ENCODE data around the gene QRFP. TPM values are rescaled to one million over a fixed set of nuclear protein-coding genes. Genes with fewer than 3 reads are reported as not detected.

QRFP gene, protein sequence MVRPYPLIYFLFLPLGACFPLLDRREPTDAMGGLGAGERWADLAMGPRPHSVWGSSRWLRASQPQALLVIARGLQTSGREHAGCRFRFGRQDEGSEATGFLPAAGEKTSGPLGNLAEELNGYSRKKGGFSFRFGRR
- polyA plus RNA-seq (ENCODE audit: insufficient read length): 0.35 TPM

DNA sequence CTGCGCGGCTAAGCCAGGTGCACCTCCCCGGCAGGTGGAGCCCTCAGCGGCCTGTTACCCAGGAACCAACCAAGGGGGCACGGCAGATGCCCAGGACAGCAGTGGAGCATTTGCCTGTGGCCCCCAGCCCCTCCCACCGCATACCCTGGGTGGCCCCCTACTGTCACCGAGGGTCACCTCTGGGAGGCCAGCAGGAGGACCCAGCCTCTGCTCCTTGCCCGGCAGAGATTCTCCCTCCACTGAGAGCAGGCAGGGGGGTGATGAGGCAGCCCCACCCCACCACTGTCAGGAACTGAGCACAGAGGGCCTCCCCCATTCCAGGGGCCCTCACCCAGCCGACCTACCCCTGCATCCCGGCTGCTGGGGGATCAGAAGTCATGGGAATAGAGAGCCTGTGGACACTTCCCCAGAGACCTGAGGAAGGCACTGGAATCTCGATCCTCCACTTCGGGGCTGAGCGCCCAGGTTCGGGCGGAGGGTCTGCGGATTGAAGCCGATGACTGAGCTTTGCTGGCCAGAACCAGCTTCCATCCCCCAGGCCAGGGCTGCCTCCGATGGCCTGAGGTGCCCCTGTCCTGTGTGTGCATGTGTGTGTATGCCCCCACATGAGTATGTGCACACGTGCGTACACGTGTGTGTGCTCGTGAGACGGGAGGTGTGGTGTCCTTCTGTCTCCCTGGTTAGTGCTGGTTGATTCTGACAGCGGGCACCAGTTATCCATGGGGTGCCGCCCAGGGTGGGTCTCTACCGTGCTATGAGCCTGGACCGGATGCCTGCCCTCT, at the start of gene QRFP:
Gene QRFP, minus strand, starts transcription at position 580 of the 782 bp plus-strand sequence. CDS start 2,974 bp downstream, outside the sequence.
- DNase-seq: no peak

- no peak for DNase-seq
These were observed 48.6 kb upstream of the QRFP start for GRCh38 chr9:130945173-130945572.

- no peak for DNase-seq
These were observed 48.0 kb upstream of the QRFP start for GRCh38 chr9:130944510-130945058.

GRCh38 chr9:130943777-130944176, 47.2 kb upstream of the QRFP start:
- no peak for DNase-seq

DNA sequence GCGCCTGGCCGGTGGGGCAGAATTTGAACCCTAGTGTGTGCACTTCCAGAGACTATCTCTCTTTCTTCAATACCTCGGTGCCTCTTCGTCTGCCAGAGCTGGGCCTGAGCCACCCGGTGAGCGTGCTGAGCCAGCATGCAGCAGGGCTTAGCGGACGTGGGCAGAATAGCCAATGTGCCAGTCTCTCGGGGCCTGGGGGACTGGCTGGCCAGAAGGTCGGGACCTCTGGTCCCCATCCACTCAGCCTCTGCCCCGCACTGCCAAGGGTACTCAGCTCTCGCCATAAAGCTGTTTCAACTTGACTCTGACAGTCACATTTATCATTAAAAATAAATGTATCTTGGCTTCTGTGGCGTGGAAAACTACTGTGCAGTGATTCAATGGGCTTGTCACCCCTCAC, 46.6 kb upstream of the QRFP start:
- no peak for DNase-seq

DNA sequence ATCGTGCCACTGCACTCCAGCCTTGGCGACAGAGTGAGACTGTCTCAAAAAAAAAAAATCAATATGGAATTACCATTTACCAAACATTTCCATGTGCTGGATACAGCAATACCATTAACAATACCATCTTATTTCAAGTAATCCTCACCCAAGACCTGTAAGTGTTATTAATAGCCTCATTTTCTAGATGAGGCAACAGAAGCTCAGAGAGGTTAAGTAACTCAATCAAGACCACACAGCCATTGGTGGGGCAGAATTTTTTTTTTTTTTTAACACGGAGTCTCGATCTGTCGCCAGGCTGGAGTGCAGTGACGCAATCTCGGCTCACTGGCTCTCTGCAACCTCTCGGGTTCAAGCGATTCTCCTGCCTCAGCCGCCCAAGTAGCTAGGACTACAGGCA, 46.1 kb upstream of the QRFP start:
- no peak for DNase-seq

DNA sequence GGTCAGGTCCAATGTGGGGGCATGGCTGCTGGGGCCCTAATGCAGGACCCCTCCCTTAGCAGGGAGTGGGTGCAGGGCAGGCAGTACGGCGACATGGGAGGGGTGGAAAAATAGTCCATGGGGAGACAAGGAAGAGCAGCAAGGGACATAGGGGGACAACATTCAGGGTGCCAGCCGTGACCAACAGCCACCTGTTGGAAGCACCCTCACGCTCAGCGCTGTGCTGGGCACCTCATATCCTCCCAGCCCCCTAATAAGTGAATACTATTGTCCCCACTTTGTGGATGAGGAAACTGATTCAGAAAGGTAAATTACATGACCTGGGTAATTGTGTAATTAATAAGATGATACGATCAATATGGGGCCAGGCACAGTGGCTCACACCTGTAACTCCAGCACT, 45.5 kb upstream of the QRFP start:
- no peak for DNase-seq

- no peak for DNase-seq
These were observed 44.3 kb upstream of the QRFP start for GRCh38 chr9:130940693-130941576.

GRCh38 chr9:130940027-130940549, 43.5 kb upstream of the QRFP start:
- DNase-seq: no peak

GRCh38 chr9:130939405-130940026, 42.9 kb upstream of the QRFP start:
- no peak for DNase-seq

DNA sequence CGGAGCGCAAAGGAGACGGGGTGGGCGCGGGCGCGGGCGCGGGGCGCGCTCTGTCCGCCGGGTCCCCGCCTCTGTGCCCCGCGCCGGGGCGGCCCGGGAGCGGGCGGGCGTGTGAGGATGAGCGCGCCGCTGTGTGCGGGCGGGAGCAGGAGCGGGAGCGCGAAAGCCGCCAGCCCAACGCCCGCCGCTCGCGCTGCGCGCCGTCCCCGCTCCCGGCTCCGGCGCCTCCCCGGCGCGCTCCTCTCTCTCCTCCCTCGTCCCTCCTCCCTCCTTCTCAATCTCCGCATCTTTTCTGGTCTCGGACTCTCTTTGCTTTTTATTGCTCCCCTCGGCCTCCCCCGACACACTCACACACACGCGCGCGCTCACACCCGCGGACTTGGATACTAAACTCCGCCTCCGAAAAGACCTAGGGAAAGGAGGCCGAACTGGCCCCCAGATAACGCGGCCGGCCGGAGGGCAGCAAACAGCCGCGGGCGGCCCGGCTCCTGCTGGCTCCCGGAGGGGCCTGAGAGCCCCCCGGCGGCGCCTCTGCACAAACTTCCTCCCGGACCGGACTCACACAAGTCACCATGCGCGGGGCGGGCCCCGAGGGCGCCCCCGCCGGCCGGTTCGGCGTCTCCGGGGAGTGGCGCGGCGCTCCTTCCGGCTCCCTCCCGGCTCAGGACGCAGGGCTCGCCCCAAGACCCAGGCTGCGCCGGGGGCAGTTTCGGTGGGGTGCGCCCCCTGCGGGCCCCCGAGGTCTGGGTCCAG, 42.2 kb upstream of the QRFP start, which contains the start of gene FIBCD1:
Gene FIBCD1, minus strand, starts transcription at position 596 of the 753 bp plus-strand sequence. CDS start 640 bp downstream, outside the sequence.
- DNase-seq: no peak

DNA sequence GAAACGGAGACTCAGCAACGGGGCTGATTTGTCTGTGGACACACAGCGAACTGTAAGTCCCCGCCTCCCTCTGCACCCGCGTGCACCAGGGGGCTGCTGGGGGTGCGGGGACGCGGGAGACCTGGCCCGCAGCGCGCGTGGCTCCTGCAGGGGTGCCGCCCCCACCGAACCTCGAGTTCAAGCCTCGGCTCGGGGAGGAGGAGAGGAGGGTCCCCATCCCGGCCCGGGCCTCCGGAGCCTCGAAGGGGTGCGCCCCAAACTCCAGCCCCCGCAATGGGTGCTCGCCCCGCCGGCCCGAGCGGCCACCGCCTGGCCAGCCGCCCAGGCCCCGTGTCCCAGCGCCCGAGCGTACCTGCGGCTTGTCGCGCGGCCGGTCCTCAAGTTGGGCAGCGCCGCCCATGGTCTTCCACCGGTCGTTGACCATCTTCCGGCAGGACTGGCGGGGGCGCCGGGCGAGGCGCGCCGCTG, 41.6 kb upstream of the QRFP start:
- DNase-seq: no peak

DNA sequence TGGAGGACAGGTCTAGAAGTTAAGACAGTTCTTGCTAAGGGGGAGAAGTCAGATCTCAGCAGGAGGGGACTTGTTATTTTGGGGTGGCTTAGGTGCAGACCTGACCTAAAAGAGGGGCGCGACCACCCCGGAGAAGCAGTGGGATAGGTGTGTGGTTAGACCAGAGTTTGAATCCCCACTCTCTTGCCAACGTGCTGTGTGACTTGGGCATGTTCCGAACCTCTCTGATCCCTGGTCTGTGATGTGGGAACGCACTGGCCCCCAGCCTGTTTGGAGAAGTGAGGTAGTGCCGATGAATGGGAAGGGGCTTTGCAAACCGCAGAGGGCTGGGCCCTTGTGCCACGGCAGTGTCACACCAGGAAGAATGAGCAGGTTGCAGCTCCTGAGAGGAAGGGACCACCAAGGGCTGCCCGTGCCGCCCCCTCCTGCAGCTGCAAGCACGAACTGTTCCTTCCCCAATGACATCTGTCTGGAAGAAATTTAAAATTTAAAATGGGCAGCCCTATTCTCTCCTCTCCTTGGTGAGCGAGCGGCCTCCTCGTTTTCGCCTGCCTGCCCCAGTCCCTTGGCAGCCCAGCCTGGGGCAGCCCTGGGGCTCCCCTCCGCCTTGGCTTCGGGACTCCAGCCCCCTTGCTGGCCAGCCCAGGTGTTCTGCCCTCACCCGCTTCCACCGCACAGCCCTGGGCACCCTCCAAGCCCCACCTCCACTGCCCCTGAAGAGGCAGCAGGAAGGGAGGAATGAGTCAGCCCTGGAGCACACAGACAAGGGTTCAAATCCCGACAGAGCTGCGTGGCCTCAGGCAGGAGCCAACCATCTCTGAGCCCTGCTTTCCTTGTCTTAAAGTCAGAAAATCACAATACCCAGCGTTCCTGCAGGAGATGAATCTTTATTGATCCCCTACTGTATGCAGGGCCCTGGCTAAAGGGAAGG, 40.8 kb upstream of the QRFP start:
- DNase-seq: no peak

DNA sequence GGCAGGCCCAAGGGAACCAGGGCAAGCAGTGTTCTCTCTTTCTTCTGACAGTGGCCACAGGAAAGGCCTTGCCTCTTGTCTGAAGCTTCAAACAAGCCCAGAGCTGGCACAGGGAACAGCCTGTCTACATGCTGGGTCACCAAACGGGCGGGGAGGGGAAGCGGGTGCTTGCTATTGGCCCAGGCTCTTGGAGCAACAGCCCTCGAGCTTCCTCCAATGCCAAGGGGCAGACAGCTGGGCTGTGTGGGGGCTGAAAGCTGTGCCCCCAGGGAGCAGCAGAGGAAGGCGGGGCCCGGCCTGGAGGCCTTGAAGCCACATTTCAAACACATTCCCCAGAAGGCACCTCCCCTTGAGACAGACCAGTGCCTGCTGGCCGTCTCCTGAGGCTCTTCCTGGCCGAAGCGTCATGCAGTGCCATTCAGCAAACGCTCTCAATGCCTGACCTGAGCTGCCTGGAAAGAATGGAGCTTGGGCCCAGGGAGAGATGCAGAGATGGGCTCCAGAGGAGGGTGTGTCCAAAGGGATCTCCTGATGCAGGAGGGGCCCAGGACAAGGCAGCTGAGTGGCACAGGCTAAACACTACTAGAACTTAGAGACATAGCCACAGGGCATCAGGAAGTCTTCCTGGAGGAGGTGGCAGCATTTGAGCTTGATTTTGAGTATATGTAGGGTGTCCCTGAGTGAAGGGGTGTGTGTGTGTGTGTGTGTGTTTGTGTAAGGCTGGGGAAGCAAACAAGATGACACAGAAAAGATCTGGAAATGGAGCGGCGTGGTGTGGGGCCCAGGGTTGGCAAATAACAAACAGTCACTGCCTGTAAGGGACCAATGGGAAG, 39.9 kb upstream of the QRFP start:
- DNase-seq: no peak

GRCh38 chr9:130935648-130936271, 39.1 kb upstream of the QRFP start:
- DNase-seq: no peak

DNA sequence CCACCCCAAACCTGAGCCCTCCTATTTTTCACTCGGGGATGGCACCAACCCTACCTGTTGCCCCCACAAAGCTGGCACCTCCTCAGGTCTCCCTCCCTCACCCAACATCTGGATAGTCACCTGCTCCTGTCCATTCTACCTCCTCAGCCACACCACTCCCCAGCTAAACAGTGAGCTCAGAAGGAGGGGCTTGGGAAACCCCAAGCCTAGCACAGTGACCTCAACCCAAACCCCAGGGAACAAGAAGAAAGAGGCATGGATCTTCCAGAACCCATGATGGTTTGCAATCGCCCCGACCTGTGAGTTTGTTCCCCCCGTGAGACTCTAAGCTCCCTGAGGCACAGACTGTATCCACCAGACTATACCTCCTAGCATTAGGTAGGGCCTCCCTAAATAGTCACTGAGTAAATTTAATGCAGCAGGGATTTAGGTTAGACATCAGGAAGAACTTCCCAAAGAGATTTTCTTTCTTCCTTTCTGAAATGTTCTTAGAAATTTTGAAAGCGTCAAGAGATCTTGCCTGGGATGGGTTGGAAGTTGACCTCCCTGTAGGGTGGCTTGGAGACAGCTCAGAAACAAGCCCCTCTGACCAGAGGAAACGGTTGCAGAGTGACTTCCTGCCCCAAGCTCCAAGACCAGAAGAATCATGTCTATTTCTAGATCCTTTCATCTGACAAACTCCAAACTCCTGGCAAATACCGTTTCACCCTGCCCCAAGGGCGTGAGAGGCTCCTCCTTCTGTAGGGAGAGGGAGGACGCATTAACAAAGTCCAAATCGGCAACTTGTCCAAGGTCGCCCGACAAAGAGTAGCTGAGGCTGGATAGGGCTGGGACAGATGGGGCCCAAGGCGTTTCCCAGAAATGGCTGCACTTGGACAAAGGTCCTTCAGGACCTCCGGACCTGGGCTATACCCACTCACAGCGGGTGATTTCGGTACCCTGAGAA, 38.4 kb upstream of the QRFP start:
- DNase-seq: no peak

DNA sequence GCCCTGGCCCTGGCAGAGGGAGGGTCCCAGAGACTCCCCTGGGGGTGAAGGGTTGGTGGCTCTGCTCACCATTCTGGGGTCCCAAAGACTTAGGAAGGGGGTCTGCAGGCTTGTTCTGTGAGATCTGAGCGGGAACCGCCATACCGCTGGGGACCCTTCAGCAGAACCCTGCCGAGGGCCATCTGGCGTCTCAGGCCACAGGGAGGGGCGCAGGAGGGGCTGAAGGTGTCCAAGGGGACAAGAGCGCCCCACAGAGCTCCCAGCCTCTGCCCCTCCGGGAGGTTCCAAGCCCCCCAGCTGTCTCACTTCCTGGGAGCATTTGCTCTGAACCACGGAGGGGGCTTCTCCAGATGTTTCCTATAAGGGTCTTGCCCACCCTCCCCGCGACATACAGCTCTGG, 37.6 kb upstream of the QRFP start:
- DNase-seq: no peak
